Measurements from ENCODE around the gene SDF2L1. TPM values are rescaled to one million over a fixed set of nuclear protein-coding genes. Genes with fewer than 3 reads are reported as not detected.
"Not testable (repeated sequence)": the region's sequence is repeated elsewhere in the genome, so short reads cannot be mapped to it uniquely, and the experiment has no call there.

Gene SDF2L1
- total RNA-seq, 1 experiment from 2014 or later = 87.0 TPM

DNA sequence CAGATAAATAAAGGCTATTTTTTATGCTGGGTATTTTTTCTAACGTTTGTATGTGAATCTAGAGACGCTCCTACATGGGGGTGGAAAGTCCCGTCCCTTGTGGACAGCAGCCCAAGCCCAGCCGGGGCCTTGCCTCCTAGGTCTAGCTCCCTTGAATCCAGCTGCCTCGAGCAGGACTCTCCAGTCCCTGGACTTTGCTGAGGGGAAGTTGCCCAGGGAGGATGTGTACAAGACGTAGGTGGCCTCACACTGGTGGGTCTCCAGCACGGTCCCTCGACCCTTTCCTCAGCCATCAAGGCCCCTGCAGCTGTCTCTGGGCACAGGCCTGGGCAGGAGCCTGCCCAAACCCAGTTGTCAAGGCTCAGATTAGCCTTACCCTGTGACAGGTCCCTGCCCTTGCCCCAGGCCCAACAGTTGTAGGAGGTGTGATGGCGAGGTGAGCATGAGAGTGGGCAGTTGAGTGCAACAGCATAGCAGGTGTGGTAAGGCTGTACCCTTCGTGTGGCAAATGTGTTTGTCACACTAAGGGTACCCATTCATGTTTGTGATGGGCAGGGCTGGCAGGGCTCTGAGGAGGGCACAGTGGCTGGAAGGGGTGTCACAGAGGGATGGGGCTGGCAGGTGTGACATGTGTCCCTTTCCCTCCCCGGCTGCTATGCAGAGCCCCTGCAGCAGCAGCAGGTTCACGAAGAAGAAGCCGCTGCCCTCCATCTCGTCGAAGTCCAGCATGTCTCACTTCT lies 6.2 kb upstream of the SDF2L1 start:
- no TSS peak for BruUV-seq (replicated peaks)
- Mint-ChIP-seq H3K27ac (ENCODE audit: unreplicated experiment) (no peak overlapping the region), H3K4me1 (ENCODE audit: low read depth, unreplicated experiment) (peaks cover 7% of the 10 kb centered on the region), H3K9me3 (ENCODE audit: low read depth, unreplicated experiment) (no peaks in the 10 kb centered on the region), H3K36me3 (ENCODE audit: insufficient read depth, unreplicated experiment) (peaks cover 5% of the 10 kb centered on the region), H3K4me3 (ENCODE audit: low read depth, unreplicated experiment) (no peak overlapping the region), H3K27me3 (ENCODE audit: unreplicated experiment) (no peaks in the 10 kb centered on the region)
- CTCF ChIA-PET = no interaction called here
- TF ChIP-seq, protein P1, sequence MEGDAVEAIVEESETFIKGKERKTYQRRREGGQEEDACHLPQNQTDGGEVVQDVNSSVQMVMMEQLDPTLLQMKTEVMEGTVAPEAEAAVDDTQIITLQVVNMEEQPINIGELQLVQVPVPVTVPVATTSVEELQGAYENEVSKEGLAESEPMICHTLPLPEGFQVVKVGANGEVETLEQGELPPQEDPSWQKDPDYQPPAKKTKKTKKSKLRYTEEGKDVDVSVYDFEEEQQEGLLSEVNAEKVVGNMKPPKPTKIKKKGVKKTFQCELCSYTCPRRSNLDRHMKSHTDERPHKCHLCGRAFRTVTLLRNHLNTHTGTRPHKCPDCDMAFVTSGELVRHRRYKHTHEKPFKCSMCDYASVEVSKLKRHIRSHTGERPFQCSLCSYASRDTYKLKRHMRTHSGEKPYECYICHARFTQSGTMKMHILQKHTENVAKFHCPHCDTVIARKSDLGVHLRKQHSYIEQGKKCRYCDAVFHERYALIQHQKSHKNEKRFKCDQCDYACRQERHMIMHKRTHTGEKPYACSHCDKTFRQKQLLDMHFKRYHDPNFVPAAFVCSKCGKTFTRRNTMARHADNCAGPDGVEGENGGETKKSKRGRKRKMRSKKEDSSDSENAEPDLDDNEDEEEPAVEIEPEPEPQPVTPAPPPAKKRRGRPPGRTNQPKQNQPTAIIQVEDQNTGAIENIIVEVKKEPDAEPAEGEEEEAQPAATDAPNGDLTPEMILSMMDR (IDR thresholded peaks at IDR 0.05; ENCODE audit: unreplicated experiment) = no peak
- intact Hi-C loops (cut with micrococcal nuclease; ENCODE audit: unreplicated experiment) = no loop called here
- no peak for DNase-seq

DNA sequence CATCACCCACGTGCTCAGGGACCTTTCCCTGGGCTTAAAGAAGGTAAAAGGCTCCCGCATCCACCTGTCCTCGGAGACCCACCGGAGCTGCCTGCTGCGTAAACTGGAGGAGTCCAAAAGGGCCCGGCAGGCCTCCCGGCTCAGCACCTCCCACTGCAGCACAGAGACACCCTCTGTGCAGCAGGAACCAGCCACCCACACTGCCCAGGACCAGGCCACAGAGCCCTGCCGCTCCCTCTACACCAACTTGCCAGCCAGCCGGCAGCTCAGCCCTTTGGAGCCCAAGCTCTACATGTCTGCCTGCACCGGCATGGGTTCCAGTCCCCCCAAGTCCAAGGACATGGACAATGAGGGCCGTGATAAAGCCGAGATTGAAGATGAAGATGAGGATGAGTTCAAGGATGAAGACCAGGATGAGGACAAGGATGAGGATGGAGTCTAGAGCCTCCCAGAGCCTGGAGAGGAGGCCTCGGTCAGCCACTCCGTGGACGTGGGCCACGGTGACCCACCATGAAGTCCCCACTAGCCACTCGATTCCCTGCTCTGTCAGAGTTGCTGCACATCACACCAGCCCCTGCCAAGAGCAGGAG lies 5.4 kb upstream of the SDF2L1 start:
- peaks cover 13% of the 10 kb centered on the region for H3K36me3 Mint-ChIP-seq (ENCODE audit: insufficient read depth, unreplicated experiment)
- TF ChIP-seq, protein P1 (IDR thresholded peaks at IDR 0.05; ENCODE audit: unreplicated experiment) = no peak
- DNase-seq = no peak

DNA sequence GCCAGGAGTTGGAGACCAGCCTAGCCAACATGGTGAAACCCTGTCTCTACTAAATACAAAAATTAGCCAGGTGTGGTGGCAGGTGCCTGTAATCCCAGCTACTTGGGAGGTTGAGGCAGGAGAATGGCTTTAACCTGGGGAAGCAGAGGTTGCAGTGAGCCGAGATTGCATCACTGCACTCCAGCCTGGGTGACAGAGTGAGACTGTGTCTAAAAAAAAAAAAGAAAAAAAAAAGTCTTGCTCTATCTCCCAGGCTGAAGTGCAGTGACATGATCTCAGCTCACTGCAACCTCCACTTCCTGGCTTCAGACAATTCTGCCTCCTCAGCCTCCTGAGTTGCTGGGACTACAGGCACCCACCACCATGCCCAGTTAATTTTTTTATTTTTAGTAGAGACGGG lies 4.7 kb upstream of the SDF2L1 start:
- H3K4me1 Mint-ChIP-seq (ENCODE audit: low read depth, unreplicated experiment) = peaks cover 14% of the 10 kb centered on the region
- BruUV-seq (replicated peaks); H3K9me3 Mint-ChIP-seq (ENCODE audit: low read depth, unreplicated experiment); H3K27ac Mint-ChIP-seq (ENCODE audit: unreplicated experiment); DNase-seq; H3K27me3 Mint-ChIP-seq (ENCODE audit: unreplicated experiment); H3K4me3 Mint-ChIP-seq (ENCODE audit: low read depth, unreplicated experiment); intact Hi-C loops (cut with micrococcal nuclease; ENCODE audit: unreplicated experiment): not testable (repeated sequence)
- CTCF ChIA-PET = interaction anchor here (0.5 kb wide), 1 partner anchor 168 kb away, joined by 4 read pairs; no protein-coding TSS in a partner anchor
- peaks cover 20% of the 10 kb centered on the region for H3K36me3 Mint-ChIP-seq (ENCODE audit: insufficient read depth, unreplicated experiment)

More for the DNA sequence above, 5.4 kb upstream of the SDF2L1 start:
- H3K4me3 Mint-ChIP-seq (ENCODE audit: low read depth, unreplicated experiment) = no peak overlapping the region
- no peaks in the 10 kb centered on the region for H3K9me3 Mint-ChIP-seq (ENCODE audit: low read depth, unreplicated experiment)
- peaks cover 14% of the 10 kb centered on the region for H3K4me1 Mint-ChIP-seq (ENCODE audit: low read depth, unreplicated experiment)
- no peaks in the 10 kb centered on the region for H3K27me3 Mint-ChIP-seq (ENCODE audit: unreplicated experiment)
- no TSS peak for BruUV-seq (replicated peaks)
- H3K27ac Mint-ChIP-seq (ENCODE audit: unreplicated experiment) = no peak overlapping the region
- CTCF ChIA-PET = interaction anchor here (0.5 kb wide), 1 partner anchor 169 kb away, joined by 4 read pairs; no protein-coding TSS in a partner anchor
- intact Hi-C loops (cut with micrococcal nuclease; ENCODE audit: unreplicated experiment) = no loop called here

DNA sequence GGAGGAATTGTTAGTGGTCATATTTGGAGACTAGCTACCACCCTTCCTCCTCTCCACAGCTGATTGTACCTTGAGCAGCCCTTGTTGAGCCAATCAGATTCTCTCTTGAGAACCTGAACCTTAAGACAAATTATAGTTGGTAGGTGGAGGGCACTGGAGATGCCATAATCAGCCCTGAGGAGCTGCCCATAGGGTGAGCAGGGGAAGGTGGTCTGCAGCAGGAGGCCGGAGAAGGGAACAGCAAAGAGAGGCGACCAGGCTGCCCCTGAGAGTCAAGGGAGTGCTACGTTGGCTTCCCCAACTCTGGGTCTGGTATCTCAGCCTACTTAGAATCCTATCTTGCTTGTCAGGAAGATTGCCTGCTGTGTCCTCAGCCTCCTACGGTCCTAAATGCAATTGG lies 2.7 kb upstream of the SDF2L1 start:
- Mint-ChIP-seq H3K27ac (ENCODE audit: unreplicated experiment) (no peak overlapping the region), H3K9me3 (ENCODE audit: low read depth, unreplicated experiment) (no peaks in the 10 kb centered on the region), H3K4me3 (ENCODE audit: low read depth, unreplicated experiment) (no peak overlapping the region), H3K27me3 (ENCODE audit: unreplicated experiment) (no peaks in the 10 kb centered on the region), H3K4me1 (ENCODE audit: low read depth, unreplicated experiment) (peaks cover 26% of the 10 kb centered on the region), H3K36me3 (ENCODE audit: insufficient read depth, unreplicated experiment) (peaks cover 39% of the 10 kb centered on the region)
- TF ChIP-seq, protein P1 (IDR thresholded peaks at IDR 0.05; ENCODE audit: unreplicated experiment) = no peak
- intact Hi-C loops (cut with micrococcal nuclease; ENCODE audit: unreplicated experiment) = no loop called here
- CTCF ChIA-PET = no interaction called here
- DNase-seq = no peak
- no TSS peak for BruUV-seq (replicated peaks)

DNA sequence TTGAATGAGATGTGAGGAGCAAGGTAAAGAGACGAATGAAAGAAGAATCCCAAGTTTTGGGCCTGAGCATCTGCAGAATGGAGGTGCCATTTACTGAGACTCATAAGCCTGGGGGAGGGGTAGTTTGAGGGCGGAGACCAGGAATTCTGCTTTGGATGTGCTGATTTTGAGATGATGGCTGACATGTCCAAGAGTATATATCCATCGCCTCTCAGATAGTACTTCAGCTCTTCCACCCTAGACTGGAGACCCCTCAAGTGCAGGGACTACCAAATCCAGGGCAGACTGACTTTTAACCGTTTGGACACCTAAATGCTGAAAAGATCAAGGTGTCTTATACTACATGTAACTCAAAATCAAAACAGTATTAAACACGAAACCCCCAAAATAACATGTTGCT lies 1.3 kb upstream of the SDF2L1 start:
- Mint-ChIP-seq H3K4me3 (ENCODE audit: low read depth, unreplicated experiment) (peak overlapping the region; percentile 94), H3K4me1 (ENCODE audit: low read depth, unreplicated experiment) (peaks cover 26% of the 10 kb centered on the region), H3K36me3 (ENCODE audit: insufficient read depth, unreplicated experiment) (peaks cover 52% of the 10 kb centered on the region), H3K27me3 (ENCODE audit: unreplicated experiment) (no peaks in the 10 kb centered on the region), H3K27ac (ENCODE audit: unreplicated experiment) (peak overlapping the region; percentile 98), H3K9me3 (ENCODE audit: low read depth, unreplicated experiment) (no peaks in the 10 kb centered on the region)
- DNase-seq = no peak
- intact Hi-C loops (cut with micrococcal nuclease; ENCODE audit: unreplicated experiment) = no loop called here
- TF ChIP-seq, protein P1 (IDR thresholded peaks at IDR 0.05; ENCODE audit: unreplicated experiment) = no peak
- BruUV-seq (replicated peaks) = no TSS peak
- CTCF ChIA-PET = interaction anchor here (0.7 to 3.0 kb wide), 8 partner anchors 10 to 755 kb away, joined by 3 to 42 read pairs (median 4); partner anchors contain the start of gene YDJC

Measured in Calu3 (cell line).